OCI-LY7 (cell line): Measurements from ENCODE around the gene USHBP1. TPM values are rescaled to one million over a fixed set of nuclear protein-coding genes. Genes with fewer than 3 reads are reported as not detected.

Experiments used
- BruUV-seq: library from RNA; stranded (reverse); fragments of 400-500 nt; replicated peaks from 2 replicates; lab custom pipeline; 2021; lab: Mats Ljungman, UMichigan
- CTCF ChIA-PET: fragments of 300-600 bp; sonication (Branson Sonifier 250); formaldehyde crosslinking; loops from one replicate; lab custom pipeline; 2022; ENCODE audit warnings: antibody characterized with exemption; ENCODE audit not compliant: unreplicated experiment; lab: Charles Lee
- POLR2A ChIA-PET: fragments of 300-600 bp; sonication (Branson Sonifier 250); formaldehyde crosslinking; loops from one replicate; lab custom pipeline; 2022; ENCODE audit warnings: antibody characterized with exemption; lab: Charles Lee
- DNase-seq: peaks from one replicate; pipeline ENCODE4 v3.0.0-alpha.2; 2015; ENCODE audit warnings: low spot score
- H2AFZ ChIP-seq: fragments of 200-600 bp; sonication (generic), shearing (Covaris generic); 2 replicates; pipeline ENCODE4 v1.6.1; 2014; ENCODE audit warnings: mild to moderate bottlenecking, antibody characterized with exemption, low read length, moderate library complexity
- H3K27ac ChIP-seq: fragments of 200-600 bp; sonication (generic); 2 replicates; pipeline ENCODE4 v1.5.1; 2014; ENCODE audit warnings: mixed run types, low read depth, mild to moderate bottlenecking, moderate library complexity, low read length, inconsistent platforms; ENCODE audit not compliant: poor library complexity, severe bottlenecking
- H3K36me3 ChIP-seq: fragments of 200-600 bp; sonication (generic); 2 replicates; pipeline ENCODE4 v1.6.1; 2014; ENCODE audit warnings: mild to moderate bottlenecking, antibody characterized with exemption, low read length, moderate library complexity, mixed read lengths; ENCODE audit not compliant: insufficient read depth
- H3K4me1 ChIP-seq: fragments of 200-600 bp; sonication (generic); 2 replicates; pipeline ENCODE4 v1.5.1; 2014; ENCODE audit warnings: mild to moderate bottlenecking, low read length; ENCODE audit not compliant: insufficient read depth, poor library complexity, severe bottlenecking
- H3K4me2 ChIP-seq: fragments of 200-600 bp; sonication (generic); 2 replicates; pipeline ENCODE4 v1.6.1; 2014; ENCODE audit warnings: mild to moderate bottlenecking, low read length
- H3K4me3 ChIP-seq: fragments of 200-600 bp; sonication (generic); 2 replicates; pipeline ENCODE4 v1.5.1; 2014; ENCODE audit warnings: mild to moderate bottlenecking, low read depth, low read length; ENCODE audit not compliant: poor library complexity, severe bottlenecking
- H3K79me2 ChIP-seq: fragments of 200-600 bp; sonication (generic); 2 replicates; pipeline ENCODE4 v1.6.1; 2016; ENCODE audit warnings: low read depth, mild to moderate bottlenecking, low read length, moderate library complexity, mixed read lengths; ENCODE audit not compliant: insufficient read depth
- H3K9me2 ChIP-seq: fragments of 200-600 bp; sonication (generic); 2 replicates; pipeline ENCODE4 v1.6.1; 2016; ENCODE audit warnings: mild to moderate bottlenecking, low read length, mixed read lengths; ENCODE audit not compliant: insufficient read depth
- H3K9me3 ChIP-seq: fragments of 200-600 bp; sonication (generic); 2 replicates; pipeline ENCODE4 v1.6.1; 2014; ENCODE audit warnings: mild to moderate bottlenecking, mixed run types, low read length, mixed read lengths
- H4K20me1 ChIP-seq: fragments of 200-600 bp; sonication (generic); 2 replicates; pipeline ENCODE4 v1.6.1; 2014; ENCODE audit warnings: mild to moderate bottlenecking, antibody characterized with exemption, low read length, moderate library complexity, mixed read lengths; ENCODE audit not compliant: insufficient read depth
- EZH2phosphoT487 ChIP-seq: fragments of 200-600 bp; sonication (generic); IDR thresholded peaks from 2 replicates; pipeline ENCODE4 v1.6.1; 2018; ENCODE audit warnings: low read depth, borderline replicate concordance, mild to moderate bottlenecking, mixed run types, antibody characterized with exemption, low read length, moderate library complexity, mixed read lengths
- intact Hi-C: fragments of 100-400 bp; cut with micrococcal nuclease; formaldehyde crosslinking; loops from one replicate; pipeline ENCODE4 v1.10.0; 2022; ENCODE audit not compliant: unreplicated experiment
- total RNA-seq, 2 experiments: library from RNA; depleted of rRNA in 1 of 2; stranded (reverse); fragments of >200 nt in 1 of 2; shearing (Covaris generic) in 1 of 2; gene quantifications; 2 replicates each; pipeline ENCODE4 v1.2.3, GENCODE V29; 2014 to 2022
- TF ChIP-seq, protein P1 (sequence below): fragments of 200-600 bp; sonication (generic); conservative IDR thresholded peaks from 2 replicates; pipeline ENCODE4 v1.5.1; 2014; ENCODE audit warnings: mild to moderate bottlenecking, antibody characterized with exemption, low read length, moderate library complexity, mixed read lengths

Gene USHBP1
- total RNA-seq, 2 experiments from 2014 or later = 3.1 to 7.6 TPM

DNA sequence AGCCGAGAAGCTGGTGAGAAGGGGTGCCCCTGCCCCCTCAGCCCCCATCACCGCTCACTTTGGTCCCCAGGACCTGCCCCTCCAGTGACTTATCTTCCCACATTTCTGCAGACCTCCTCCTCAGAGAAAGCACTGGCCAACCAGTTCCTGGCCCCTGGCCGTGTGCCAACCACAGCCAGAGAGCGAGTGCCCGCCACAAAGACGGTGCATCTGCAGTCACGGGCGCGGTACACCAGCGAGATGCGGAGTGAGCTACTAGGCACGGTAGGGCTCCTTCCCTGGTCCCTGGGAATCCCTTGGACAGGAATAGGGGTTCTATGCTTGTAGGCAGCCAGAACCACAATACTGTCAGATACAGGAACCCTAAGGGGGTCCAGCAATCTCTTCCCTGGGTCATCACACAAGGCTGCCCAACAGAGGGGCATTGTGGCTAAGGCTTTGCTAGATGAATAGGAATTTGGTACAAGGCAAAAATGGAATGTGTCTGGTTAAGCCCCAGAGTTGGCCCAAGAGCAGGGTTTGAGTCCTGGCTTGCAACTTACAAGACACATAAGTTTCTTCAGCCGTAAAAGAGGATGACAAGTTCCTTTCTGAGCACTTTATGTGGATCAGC is 48.4 kb downstream of the USHBP1 start:
- H3K79me2 ChIP-seq = no peaks in the 10 kb centered on the region
- TF ChIP-seq EZH2phosphoT487 = no peak
- TF ChIP-seq, protein P1, sequence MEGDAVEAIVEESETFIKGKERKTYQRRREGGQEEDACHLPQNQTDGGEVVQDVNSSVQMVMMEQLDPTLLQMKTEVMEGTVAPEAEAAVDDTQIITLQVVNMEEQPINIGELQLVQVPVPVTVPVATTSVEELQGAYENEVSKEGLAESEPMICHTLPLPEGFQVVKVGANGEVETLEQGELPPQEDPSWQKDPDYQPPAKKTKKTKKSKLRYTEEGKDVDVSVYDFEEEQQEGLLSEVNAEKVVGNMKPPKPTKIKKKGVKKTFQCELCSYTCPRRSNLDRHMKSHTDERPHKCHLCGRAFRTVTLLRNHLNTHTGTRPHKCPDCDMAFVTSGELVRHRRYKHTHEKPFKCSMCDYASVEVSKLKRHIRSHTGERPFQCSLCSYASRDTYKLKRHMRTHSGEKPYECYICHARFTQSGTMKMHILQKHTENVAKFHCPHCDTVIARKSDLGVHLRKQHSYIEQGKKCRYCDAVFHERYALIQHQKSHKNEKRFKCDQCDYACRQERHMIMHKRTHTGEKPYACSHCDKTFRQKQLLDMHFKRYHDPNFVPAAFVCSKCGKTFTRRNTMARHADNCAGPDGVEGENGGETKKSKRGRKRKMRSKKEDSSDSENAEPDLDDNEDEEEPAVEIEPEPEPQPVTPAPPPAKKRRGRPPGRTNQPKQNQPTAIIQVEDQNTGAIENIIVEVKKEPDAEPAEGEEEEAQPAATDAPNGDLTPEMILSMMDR = no peak
- peaks cover 19% of the 10 kb centered on the region for H3K4me1 ChIP-seq
- intact Hi-C loops = no loop called here
- BruUV-seq = TSS peak; percentile 42
- peak overlapping the region; percentile 51; the same call in 1 of the 2 replicates for H2AFZ ChIP-seq
- H4K20me1 ChIP-seq = no peaks in the 10 kb centered on the region
- no peak overlapping the region for H3K27ac ChIP-seq
- H3K9me3 ChIP-seq = no peaks in the 10 kb centered on the region
- ChIA-PET POLR2A (interaction anchor here (1.3 kb wide), 1 partner anchor 50 kb away, joined by 8 read pairs; the partner anchor contains the start of gene BABAM1), CTCF (no interaction called here)
- H3K9me2 ChIP-seq = no peaks in the 10 kb centered on the region
- peak overlapping the region; percentile 78 for H3K4me3 ChIP-seq
- peak overlapping the region; percentile 81 for H3K4me2 ChIP-seq
- no peak for DNase-seq
- H3K36me3 ChIP-seq = peaks cover 45% of the 10 kb centered on the region

DNA sequence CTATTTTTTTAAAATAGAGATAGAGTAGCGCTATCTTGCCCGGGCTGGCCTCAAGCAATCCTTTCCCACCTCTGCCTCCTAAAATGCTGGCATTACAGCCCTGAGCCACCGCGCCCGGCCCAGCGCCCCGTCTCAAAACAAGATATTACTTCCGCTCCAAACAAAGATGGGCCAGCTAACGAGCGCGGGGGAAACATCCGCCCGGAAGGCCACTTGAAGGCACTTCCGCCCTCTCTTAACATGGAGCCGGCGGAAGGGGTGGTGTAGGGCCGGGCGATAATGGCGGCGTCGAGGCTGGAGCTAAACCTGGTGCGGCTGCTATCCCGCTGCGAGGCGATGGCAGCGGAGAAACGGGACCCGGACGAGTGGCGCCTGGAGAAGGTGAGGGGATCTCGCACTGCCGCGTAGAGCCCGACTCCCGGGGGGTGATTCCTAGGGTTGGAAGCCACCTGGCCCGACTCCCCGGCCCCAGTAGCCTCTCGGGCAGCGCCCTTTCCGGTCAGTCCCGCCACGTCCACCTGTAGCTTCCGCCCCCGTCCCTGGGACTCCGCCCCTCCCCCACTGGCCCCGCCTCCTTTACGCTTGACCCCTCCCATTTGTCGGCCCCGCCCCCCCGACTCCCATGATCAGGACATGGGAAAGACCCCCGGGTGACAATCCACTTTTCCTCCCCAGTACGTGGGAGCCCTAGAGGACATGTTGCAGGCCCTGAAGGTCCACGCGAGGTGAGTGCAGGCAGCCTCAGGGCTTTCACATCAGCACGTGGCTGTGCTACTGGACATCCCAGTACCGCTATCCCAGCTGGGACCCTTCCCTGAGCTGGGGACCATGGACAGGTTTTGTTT is 49.2 kb downstream of the USHBP1 start, which contains the start of gene USE1:
Gene USE1 (plus strand): TSS at position 231 of the 845 bp plus-strand sequence. CDS start 49 bp downstream, at position 280.
- Histone ChIP-seq H3K36me3 (peaks cover 53% of the 10 kb centered on the region), H3K4me2 (peak within 1 kb of the TSS; percentile 81), H4K20me1 (no peaks in the 10 kb centered on the region), H3K79me2 (no peaks in the 10 kb centered on the region), H3K9me2 (no peaks in the 10 kb centered on the region), H2AFZ (peak within 1 kb of the TSS; percentile 51), H3K4me3 (peak within 1 kb of the TSS; percentile 78), H3K27ac (peak within 1 kb of the TSS; percentile 76), H3K4me1 (peaks cover 26% of the 10 kb centered on the region), H3K9me3 (no peaks in the 10 kb centered on the region)
- no TSS peak for BruUV-seq
- intact Hi-C loops = no loop called here
- DNase-seq = peak; percentile 95
- ChIA-PET POLR2A (interaction anchor here (1.3 kb wide), 1 partner anchor 51 kb away, joined by 8 read pairs; the partner anchor contains the start of gene BABAM1), CTCF (interaction anchor here (0.6 to 1.2 kb wide), 4 partner anchors 12 to 94 kb away, joined by 3 read pairs; partner anchors contain the start of gene DDA1)
- TF ChIP-seq, protein P1 = no peak
- TF ChIP-seq EZH2phosphoT487 = no peak
